Brain microvascular endothelial cell (primary cell): ENCODE measurements around the gene FOXN1.

Experiments used
- DNase-seq: peaks from one replicate; pipeline ENCODE4 v3.0.0-alpha.2; 2020
- H3K27ac ChIP-seq: fragments of 250-450 bp; sonication (Bioruptor Pico); 2 replicates; pipeline ENCODE4 v1.5.1; 2020; ENCODE audit warnings: mild to moderate bottlenecking, moderate library complexity
- H3K27me3 ChIP-seq: fragments of 250-450 bp; sonication (Bioruptor Pico); replicated peaks from 2 replicates; pipeline ENCODE4 v1.5.1; 2020; ENCODE audit warnings: mild to moderate bottlenecking
- H3K36me3 ChIP-seq: fragments of 250-450 bp; sonication (Bioruptor Pico); replicated peaks from 2 replicates; pipeline ENCODE4 v1.5.1; 2020; ENCODE audit warnings: mild to moderate bottlenecking
- H3K4me3 ChIP-seq: 2 replicates; pipeline ENCODE4 v1.5.1; 2011; ENCODE audit warnings: low read depth, mild to moderate bottlenecking, control low read depth, low read length, moderate library complexity
- in situ Hi-C: cut with HindIII; loops from 2 replicates; pipeline ENCODE4 v1.10.0; 2017; ENCODE audit warnings: low sequenced_read_pairs, low pct_ligation_motif_present
- TF ChIP-seq, protein P1 (sequence below): IDR thresholded peaks from 2 replicates; pipeline ENCODE4 v1.5.1; 2011; ENCODE audit warnings: low read depth, mild to moderate bottlenecking, moderate library complexity, low read length, control low read depth, inconsistent platforms; ENCODE audit errors: missing control alignments

The FOXN1 gene

GRCh38 chr17:28476076-28476865 lies 29.9 kb upstream of the FOXN1 start:
- in situ Hi-C loops = no loop called here
- no peak for DNase-seq
- no peak overlapping the region for H3K27ac ChIP-seq
- peaks cover 2% of the 10 kb centered on the region for H3K27me3 ChIP-seq
- no peaks in the 10 kb centered on the region for H3K36me3 ChIP-seq
- H3K4me3 ChIP-seq = no peak overlapping the region
- TF ChIP-seq, protein P1, sequence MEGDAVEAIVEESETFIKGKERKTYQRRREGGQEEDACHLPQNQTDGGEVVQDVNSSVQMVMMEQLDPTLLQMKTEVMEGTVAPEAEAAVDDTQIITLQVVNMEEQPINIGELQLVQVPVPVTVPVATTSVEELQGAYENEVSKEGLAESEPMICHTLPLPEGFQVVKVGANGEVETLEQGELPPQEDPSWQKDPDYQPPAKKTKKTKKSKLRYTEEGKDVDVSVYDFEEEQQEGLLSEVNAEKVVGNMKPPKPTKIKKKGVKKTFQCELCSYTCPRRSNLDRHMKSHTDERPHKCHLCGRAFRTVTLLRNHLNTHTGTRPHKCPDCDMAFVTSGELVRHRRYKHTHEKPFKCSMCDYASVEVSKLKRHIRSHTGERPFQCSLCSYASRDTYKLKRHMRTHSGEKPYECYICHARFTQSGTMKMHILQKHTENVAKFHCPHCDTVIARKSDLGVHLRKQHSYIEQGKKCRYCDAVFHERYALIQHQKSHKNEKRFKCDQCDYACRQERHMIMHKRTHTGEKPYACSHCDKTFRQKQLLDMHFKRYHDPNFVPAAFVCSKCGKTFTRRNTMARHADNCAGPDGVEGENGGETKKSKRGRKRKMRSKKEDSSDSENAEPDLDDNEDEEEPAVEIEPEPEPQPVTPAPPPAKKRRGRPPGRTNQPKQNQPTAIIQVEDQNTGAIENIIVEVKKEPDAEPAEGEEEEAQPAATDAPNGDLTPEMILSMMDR = no peak

DNA sequence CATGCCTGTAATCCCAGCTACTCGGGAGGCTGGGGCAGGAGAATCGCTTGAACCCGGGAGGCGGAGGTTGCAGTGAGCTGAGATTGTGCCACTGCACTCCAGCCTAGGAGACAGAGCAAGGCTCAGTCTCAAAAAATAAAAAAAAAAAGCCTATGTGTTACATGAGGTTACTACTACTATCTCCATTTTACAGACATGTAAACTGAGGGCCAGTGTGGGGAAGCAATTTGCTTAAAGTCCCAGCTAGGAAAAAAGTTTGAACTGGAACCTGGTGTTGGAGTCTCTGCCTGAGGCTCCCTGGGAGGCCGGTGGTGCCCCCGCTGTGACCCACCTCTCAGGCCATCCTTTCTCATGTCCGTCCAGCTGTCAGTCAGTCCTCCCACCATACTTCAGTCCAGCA lies 28.2 kb upstream of the FOXN1 start:
- TF ChIP-seq, protein P1 = no peak
- no peak for DNase-seq
- Histone ChIP-seq H3K27ac (no peak overlapping the region), H3K27me3 (peaks cover 2% of the 10 kb centered on the region), H3K36me3 (no peaks in the 10 kb centered on the region), H3K4me3 (no peak overlapping the region)
- in situ Hi-C loops = no loop called here

DNA sequence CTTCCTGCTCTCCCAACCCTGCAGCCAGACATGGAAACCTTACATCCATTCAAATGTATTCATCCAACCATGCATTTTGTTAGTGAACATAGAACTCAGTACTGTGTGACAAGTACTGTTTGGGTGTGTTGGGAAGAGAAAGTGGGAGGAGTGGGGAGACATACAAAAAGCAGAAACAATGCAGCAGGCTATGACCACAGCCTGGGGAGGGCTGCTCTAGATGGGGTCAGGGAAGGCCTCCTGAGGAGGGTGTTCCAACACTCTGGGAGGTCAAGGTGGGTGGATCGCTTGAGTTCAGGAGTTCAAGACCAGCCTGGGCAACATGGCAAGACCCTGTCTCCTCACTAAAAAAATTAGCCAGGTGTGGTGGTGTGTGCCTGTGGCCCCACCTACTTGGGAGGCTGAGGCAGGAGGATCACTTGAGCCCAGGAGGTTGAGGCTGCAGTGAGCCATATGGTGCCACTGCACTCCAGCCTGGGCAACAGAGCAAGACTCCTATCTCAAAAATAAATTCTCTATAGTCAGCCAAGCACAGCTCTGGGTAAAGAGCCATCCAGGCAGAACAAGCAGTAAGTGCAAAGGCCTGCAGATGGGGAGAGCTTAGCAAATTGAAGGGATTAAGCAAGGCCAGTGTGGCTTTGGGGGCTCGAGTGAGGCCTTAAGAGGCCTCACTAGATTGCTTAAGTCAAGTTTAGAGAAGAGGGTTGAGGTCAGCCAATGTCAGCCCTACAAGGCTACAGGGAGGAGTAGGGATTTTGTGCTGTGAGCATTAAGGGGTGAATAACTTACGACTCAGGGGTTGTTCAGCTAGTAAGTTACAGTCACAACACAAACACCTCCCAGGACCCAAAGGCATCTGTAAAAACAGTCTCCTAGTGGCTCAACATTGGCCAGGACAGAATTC lies 27.2 kb upstream of the FOXN1 start:
- DNase-seq = no peak

DNA sequence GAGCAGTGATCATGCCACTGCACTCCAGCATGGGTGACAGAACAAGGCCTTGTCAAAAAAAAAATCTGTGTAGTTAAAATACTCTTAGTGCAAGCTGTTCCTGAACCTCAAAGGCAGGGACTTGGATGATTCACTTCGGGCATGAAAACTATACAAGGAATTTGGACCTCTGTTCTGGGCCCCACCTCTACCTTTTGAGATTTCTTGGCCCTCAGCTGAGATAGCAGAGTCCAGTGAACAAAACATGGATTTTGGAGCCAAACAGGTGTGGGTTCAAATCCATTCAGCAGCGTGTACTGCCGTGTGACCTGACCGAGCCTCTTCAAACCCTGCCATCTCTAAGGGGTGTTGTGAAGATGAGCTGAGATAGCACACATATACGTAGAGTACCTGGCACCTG lies 25.9 kb upstream of the FOXN1 start:
- Histone ChIP-seq H3K4me3 (no peak overlapping the region), H3K36me3 (no peaks in the 10 kb centered on the region), H3K27ac (no peak overlapping the region), H3K27me3 (peaks cover 8% of the 10 kb centered on the region)
- in situ Hi-C loops = no loop called here
- TF ChIP-seq, protein P1 = no peak
- no peak for DNase-seq

More for the DNA sequence above, 27.2 kb upstream of the FOXN1 start:
- Histone ChIP-seq H3K4me3 (no peak overlapping the region), H3K27me3 (peaks cover 1% of the 10 kb centered on the region), H3K36me3 (no peaks in the 10 kb centered on the region), H3K27ac (no peak overlapping the region)
- TF ChIP-seq, protein P1 = no peak
- in situ Hi-C loops = no loop called here

DNA sequence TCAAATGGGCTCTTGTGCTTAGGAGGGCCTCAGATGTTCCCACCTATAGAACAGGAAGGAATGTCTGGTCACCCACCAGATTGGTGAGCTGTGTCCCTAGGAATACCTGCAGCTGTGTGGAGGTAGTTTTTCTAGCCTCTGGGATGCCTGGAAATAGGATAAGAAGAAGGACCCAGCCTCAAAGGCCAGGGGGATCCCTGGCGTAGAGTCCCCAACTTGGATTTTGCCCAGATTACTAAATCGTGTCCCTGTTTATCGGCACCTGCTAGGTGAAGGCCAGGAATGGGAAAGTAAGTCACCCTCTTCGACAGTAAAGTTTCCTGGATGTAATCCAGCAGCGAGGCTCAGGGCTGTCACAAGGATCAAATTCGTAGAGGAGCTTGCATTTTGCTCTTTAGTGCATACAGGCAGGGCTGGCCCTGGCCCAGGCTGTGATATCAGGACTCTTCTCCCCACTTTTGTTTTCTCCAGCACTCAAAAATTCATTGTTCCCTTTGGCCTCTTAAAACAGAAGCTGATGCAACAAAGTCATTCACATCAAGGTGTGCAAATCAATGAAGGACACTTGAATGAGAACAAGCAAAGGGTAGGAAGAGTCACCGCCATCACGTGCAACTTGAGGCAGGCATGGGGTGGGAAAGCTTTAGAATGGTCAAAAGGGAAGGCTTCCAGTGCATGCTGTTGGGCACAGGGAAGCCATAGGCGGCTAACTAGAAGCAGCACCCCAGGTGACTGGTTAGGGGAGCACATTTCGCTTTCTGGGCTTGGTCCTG lies 25.2 kb upstream of the FOXN1 start:
- Histone ChIP-seq H3K36me3 (no peaks in the 10 kb centered on the region), H3K27me3 (peaks cover 9% of the 10 kb centered on the region), H3K27ac (no peak overlapping the region), H3K4me3 (no peak overlapping the region)
- in situ Hi-C loops = no loop called here
- DNase-seq = no peak
- TF ChIP-seq, protein P1 = no peak
